Activated CD4-positive, alpha-beta T cell treated with anti-CD3 and anti-CD28 coated beads, Interleukin-2, amount 10 ng/mL, durations not matched to agents 7 days and 5 days (primary cell): ENCODE results near the gene VSTM5. TPM values are rescaled to one million over a fixed set of nuclear protein-coding genes. Genes with fewer than 3 reads are reported as not detected.

Experiments
- CTCF ChIA-PET: fragments of 350-600 bp; sonication (Branson Sonifier 250); formaldehyde crosslinking; loops from one replicate; lab custom pipeline; 2021; ENCODE audit warnings: antibody characterized with exemption; lab: Charles Lee
- POLR2A ChIA-PET: fragments of 350-600 bp; sonication (Branson Sonifier 250); formaldehyde crosslinking; loops from one replicate; lab custom pipeline; 2021; ENCODE audit warnings: antibody characterized with exemption; lab: Charles Lee
- DNase-seq: peaks from one replicate; pipeline ENCODE4 v3.0.0-alpha.2; 2020
- H3K27ac Mint-ChIP-seq: one replicate; pipeline ENCODE4 v1.8.0; 2021; ENCODE audit warnings: mild to moderate bottlenecking, moderate library complexity, mixed read lengths
- H3K27me3 Mint-ChIP-seq: one replicate; pipeline ENCODE4 v1.8.0; 2021; ENCODE audit warnings: mixed read lengths
- H3K36me3 Mint-ChIP-seq: one replicate; pipeline ENCODE4 v1.8.0; 2021; ENCODE audit warnings: low read depth, mixed read lengths
- H3K4me1 Mint-ChIP-seq: one replicate; pipeline ENCODE4 v1.8.0; 2021; ENCODE audit warnings: mixed read lengths
- H3K4me3 Mint-ChIP-seq: one replicate; pipeline ENCODE4 v1.8.0; 2021; ENCODE audit warnings: mild to moderate bottlenecking, moderate library complexity, mixed read lengths
- H3K9me3 Mint-ChIP-seq: one replicate; pipeline ENCODE4 v1.8.0; 2021; ENCODE audit warnings: mixed read lengths
- total RNA-seq, 2 experiments: library from RNA; stranded (reverse); gene quantifications; one replicate each; pipeline ENCODE4 v1.2.3, GENCODE V29; 2021

The VSTM5 gene
- total RNA-seq, 2 experiments from 2014 or later, result not detected

DNA sequence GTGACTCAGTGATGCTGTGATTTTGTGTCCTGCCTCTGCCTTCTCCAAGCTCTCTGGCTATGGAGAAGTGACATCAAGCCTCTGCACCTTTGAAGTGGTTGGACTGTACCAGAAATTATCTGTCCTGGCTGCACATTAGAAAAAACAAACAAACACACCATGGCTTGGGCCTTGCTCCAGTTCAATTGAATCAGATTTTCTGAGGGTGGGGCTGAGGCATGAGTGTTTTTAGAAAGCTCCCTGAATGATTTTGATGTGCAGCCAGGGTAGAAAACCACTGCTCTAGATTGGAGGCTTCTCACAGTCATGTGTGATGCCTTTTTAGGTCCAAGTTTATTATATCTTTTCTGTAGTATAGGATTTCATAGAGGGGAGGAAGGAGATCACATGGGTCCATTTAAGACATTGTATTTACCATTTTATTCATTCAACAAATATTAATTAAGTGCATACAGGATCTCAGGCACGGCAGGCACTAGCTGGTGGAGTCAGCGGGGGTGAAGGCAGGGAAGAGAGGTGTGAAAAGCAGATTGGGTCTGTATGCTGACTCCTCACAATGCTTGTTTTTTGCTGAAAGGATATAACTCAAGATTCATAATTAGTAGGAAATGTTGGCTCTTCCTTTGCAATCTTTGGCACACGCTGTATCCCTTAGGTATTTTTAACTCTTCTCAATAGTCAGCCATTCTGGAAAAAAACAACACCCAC is 7.1 kb upstream of the VSTM5 start:
- peaks cover 8% of the 10 kb centered on the region for H3K27me3 Mint-ChIP-seq
- CTCF ChIA-PET, result no interaction called here
- H3K4me3 Mint-ChIP-seq, result no peak overlapping the region
- H3K36me3 Mint-ChIP-seq, result no peaks in the 10 kb centered on the region
- H3K27ac Mint-ChIP-seq, result no peak overlapping the region
- H3K4me1 Mint-ChIP-seq, result no peaks in the 10 kb centered on the region
- POLR2A ChIA-PET, result no interaction called here
- DNase-seq, result no peak
- no peaks in the 10 kb centered on the region for H3K9me3 Mint-ChIP-seq

DNA sequence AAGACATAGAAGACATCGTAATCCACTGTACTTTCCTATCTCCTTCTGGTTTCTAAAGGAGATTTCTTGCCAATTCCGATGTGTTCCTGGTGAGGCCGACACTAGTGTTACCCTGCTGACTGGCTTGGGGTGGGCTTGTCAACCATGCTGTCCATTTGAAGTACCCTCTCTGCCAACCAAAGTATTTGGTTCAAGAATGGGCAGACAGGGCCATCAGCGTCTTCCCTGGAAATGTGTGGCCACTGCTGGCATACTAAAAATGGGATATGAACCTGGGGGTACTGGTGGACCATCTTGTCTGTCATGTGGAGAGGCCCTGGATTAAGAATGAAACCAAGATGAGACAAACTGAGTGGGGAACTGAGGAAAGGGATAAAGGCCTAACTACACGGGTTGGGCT is 1.8 kb upstream of the VSTM5 start:
- no peak overlapping the region for H3K27ac Mint-ChIP-seq
- H3K36me3 Mint-ChIP-seq, result no peaks in the 10 kb centered on the region
- no peak for DNase-seq
- CTCF ChIA-PET, result no interaction called here
- H3K4me1 Mint-ChIP-seq, result peaks cover 4% of the 10 kb centered on the region
- POLR2A ChIA-PET, result no interaction called here
- H3K27me3 Mint-ChIP-seq, result peaks cover 24% of the 10 kb centered on the region
- no peaks in the 10 kb centered on the region for H3K9me3 Mint-ChIP-seq
- no peak overlapping the region for H3K4me3 Mint-ChIP-seq

DNA sequence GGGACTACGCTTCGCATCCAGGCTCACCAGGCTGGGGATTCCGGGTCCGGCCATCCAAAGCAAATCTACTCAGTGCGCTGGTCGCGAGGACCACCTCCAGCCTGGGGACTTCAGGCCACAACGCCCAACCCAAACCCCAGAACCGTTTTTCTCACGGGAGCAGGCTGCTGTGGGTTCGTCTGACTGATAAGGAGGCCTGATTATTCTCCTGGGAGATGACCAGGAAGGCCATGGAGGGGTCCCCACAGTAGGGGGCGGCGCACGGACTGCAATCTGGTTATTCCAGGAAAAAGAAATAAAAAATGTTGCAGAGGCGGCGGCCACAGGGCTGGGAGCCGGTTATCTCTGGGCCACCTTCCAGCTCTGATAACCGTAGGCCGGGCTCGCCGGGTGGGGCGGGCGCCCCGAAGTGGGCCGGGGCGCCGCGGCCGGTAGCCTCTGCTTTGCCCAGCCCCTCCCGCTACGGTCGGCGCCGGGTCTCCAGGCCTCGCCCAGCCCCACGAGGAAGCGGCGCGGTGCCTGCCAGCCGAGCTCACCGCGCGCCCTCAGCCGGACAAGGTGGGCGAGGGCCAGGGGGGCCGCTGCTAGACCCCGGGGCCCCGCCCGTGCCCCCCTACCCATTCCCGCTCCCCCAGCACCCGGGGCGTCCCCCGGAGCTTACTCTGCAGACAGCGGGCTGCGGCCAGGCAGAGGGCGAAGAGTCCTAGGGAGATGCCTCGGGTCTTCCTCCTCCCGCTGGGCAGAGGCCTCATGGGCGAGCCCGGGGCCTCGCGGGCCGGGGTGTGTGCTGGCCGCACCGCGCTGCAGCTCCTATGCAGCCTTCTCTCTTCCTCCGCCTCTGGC is 446 bp downstream of the VSTM5 start:
- Mint-ChIP-seq H3K4me3 (no peak overlapping the region), H3K27ac (no peak overlapping the region), H3K9me3 (no peaks in the 10 kb centered on the region), H3K36me3 (no peaks in the 10 kb centered on the region), H3K27me3 (peaks cover 22% of the 10 kb centered on the region), H3K4me1 (peaks cover 4% of the 10 kb centered on the region)
- ChIA-PET POLR2A (no interaction called here), CTCF (no interaction called here)
- no peak for DNase-seq

DNA sequence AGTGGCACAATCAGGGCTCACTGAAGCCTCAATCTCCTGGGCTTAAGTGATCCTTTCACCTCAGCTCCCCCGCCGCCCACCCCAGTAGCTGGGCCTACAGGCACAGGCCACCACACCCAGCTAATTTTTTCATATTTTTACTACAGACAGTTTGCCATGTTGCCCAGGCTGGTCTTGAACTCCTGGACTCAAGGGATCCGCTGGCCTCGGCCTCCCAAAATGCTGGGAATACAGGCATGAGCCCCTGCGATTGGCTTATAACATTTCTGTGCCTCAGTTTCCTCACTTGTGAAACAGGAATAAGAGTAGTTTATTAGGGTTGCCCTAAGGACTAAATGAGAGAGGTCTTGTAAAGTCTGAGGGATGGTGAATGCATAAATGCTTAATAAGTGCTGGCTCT is 1.2 kb downstream of the VSTM5 start:
- Mint-ChIP-seq H3K27me3 (peaks cover 22% of the 10 kb centered on the region), H3K9me3 (no peaks in the 10 kb centered on the region), H3K4me1 (peaks cover 4% of the 10 kb centered on the region), H3K4me3 (no peak overlapping the region), H3K27ac (no peak overlapping the region), H3K36me3 (no peaks in the 10 kb centered on the region)
- no peak for DNase-seq
- ChIA-PET CTCF (no interaction called here), POLR2A (no interaction called here)

DNA sequence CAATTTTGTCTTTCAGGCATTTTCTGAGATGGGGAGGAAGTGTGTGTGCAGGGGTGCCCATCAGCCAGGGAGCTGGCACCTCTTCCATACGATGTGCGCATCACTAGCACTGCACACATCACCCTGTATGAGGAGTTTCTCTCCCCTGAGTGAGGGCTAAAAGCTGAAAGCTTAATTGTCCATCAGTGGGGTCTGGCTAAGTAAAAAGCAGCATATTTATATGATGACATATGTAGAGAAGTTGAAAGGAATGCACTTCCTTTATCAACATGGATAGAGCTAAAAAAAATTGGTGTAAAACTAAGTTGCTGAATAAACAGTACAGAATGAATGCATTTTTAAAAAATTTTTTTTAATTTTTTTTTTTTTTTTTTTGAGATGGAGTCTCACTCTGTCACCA is 4.0 kb downstream of the VSTM5 start:
- Mint-ChIP-seq H3K4me3 (no peak overlapping the region), H3K9me3 (no peaks in the 10 kb centered on the region), H3K27me3 (peaks cover 11% of the 10 kb centered on the region), H3K36me3 (no peaks in the 10 kb centered on the region), H3K27ac (no peak overlapping the region), H3K4me1 (peaks cover 4% of the 10 kb centered on the region)
- POLR2A ChIA-PET, result no interaction called here
- CTCF ChIA-PET, result interaction anchor here (1.0 kb wide), 1 partner anchor 32 kb away, joined by 4 read pairs; no protein-coding TSS in a partner anchor
- no peak for DNase-seq

DNA sequence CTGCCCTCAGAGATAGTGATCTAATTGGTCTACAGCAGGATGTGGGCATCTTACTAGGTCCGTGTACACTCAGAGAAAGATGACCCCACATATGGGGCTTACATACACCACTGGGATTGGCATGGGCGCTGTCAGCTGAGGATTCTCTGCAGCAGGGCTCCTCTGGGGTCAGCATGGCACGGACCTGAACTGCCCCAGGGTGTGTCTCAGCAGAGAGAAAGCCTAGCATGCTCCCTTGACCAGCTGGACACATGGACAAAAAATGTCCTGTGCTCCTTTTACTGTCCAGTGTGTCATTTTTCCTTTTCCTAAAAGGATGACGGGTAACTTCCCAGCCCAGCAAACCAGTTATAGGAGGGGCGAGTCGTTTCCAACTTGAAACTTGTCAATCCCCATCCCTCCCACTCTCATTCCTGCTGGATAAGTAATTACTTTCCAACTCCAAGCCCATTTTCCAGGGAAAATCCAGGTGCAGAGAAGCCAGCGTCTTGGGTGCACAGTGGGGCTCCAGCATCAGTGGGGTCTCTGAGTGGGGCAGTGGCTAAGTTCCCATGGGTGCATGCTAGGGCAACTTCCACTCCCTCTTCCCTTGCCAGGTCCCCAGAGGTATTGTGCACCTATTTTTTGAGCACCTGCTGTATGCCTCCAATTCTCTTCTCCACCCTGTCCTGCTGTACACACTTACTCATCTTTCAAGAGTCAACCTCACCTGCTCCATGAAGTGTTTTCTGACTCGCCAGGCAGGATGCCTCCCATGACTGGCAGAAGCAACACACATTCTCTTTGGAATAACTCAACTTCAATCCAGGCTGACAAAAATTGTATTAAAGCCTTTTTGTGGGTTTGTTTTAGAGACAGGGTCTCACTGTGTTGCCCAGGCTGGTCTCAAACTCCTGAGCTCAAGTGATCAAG is 5.0 kb downstream of the VSTM5 start:
- CTCF ChIA-PET, result interaction anchor here (1.0 kb wide), 1 partner anchor 31 kb away, joined by 4 read pairs; no protein-coding TSS in a partner anchor
- H3K4me3 Mint-ChIP-seq, result no peak overlapping the region
- DNase-seq, result no peak
- H3K27ac Mint-ChIP-seq, result no peak overlapping the region
- peaks cover 4% of the 10 kb centered on the region for H3K4me1 Mint-ChIP-seq
- no peaks in the 10 kb centered on the region for H3K9me3 Mint-ChIP-seq
- H3K27me3 Mint-ChIP-seq, result peaks cover 7% of the 10 kb centered on the region
- no peaks in the 10 kb centered on the region for H3K36me3 Mint-ChIP-seq
- POLR2A ChIA-PET, result no interaction called here

DNA sequence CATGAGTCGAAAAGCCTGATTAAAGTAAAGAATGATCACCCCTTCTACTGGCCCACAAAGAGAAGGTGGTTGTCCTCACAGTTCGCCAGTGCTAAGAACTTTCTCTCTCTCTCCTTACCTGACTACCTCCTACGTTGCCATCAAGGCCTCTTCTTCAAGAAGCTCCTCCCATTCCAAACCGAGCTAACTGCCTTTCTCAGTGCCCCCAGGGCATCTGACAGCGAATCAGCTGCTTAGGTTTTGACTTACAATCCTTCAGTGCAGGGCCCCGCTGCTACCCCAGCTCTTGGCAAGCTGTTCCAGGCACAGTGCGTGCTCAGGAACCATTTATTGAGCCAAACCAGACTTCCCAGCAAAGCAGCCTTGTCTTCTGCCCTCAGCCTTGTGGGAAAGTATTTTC is 5.8 kb downstream of the VSTM5 start:
- Mint-ChIP-seq H3K4me3 (no peak overlapping the region), H3K27ac (no peak overlapping the region), H3K27me3 (peaks cover 5% of the 10 kb centered on the region), H3K9me3 (no peaks in the 10 kb centered on the region), H3K4me1 (peaks cover 2% of the 10 kb centered on the region), H3K36me3 (no peaks in the 10 kb centered on the region)
- DNase-seq, result no peak
- POLR2A ChIA-PET, result no interaction called here
- CTCF ChIA-PET, result no interaction called here

DNA sequence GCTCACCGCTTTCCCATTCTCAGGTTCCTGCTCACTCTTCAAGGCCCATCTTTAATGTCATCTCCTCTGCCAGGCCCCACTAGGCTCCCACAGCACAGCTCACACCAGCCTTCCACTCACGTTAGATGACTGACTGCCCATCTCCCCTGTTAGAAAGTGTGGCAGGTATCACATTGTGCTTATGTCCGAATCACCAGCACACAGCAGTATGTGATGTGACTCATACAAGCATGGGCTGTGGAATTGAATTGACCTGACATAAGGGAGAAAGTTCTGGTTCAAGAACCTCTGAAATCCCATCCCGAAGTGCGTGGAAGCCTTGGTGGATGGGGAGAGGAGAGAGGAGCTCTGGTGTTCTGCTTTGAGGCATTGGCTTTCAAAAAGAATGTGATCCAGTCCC is 6.5 kb downstream of the VSTM5 start:
- H3K4me3 Mint-ChIP-seq, result no peak overlapping the region
- H3K36me3 Mint-ChIP-seq, result no peaks in the 10 kb centered on the region
- POLR2A ChIA-PET, result no interaction called here
- CTCF ChIA-PET, result no interaction called here
- no peaks in the 10 kb centered on the region for H3K9me3 Mint-ChIP-seq
- H3K27me3 Mint-ChIP-seq, result peaks cover 2% of the 10 kb centered on the region
- no peak for DNase-seq
- H3K4me1 Mint-ChIP-seq, result no peaks in the 10 kb centered on the region
- H3K27ac Mint-ChIP-seq, result no peak overlapping the region

DNA sequence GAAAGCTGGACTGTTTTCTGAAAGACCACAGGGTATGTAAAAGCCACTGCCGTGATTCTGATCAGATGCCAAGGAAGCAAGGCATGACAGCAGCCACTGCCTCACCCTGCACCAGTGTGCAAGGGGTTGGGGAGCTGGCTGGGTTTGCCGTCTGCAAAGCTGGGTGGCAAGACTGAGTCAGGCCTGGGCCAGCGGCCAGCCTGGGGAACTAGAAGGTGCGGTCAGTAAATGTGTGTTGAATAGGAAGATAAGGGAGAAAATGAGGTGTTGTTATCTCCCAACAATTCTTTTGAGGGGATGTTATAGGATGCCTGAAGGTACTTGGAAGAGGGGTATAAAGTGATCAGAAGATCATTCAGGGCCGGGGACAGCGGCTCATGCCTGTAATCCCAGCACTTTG is 8.0 kb downstream of the VSTM5 start:
- H3K4me3 Mint-ChIP-seq, result no peak overlapping the region
- POLR2A ChIA-PET, result no interaction called here
- CTCF ChIA-PET, result interaction anchor here (1.8 kb wide), 1 partner anchor 13 kb away, joined by 4 read pairs; no protein-coding TSS in a partner anchor

DNA sequence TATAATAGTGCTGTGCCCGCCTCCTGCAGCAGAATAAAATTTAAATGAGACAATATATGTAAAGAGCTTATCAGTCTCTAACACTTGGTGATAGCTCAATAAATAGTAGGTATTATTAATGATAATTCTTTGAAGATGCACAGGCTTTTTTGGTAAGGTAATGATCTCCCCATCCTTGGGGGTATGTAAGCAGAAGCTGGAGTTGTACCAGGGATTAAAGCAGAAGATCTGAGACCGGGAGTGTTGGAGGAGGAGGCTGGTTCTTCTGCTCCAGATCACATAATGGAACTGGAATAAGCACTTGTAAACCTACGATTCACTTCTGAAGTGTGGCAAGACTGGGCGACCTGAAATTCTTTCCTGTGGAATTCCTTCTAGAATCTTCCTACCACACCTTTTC is 8.4 kb downstream of the VSTM5 start:
- no peak overlapping the region for H3K27ac Mint-ChIP-seq
- peaks cover 2% of the 10 kb centered on the region for H3K27me3 Mint-ChIP-seq
- no peaks in the 10 kb centered on the region for H3K9me3 Mint-ChIP-seq
- H3K36me3 Mint-ChIP-seq, result no peaks in the 10 kb centered on the region
- ChIA-PET POLR2A (no interaction called here), CTCF (interaction anchor here (1.8 kb wide), 1 partner anchor 12 kb away, joined by 4 read pairs; no protein-coding TSS in a partner anchor)
- no peaks in the 10 kb centered on the region for H3K4me1 Mint-ChIP-seq
- DNase-seq, result no peak
- H3K4me3 Mint-ChIP-seq, result no peak overlapping the region

More for the DNA sequence above, 8.0 kb downstream of the VSTM5 start:
- no peak for DNase-seq
- peaks cover 2% of the 10 kb centered on the region for H3K27me3 Mint-ChIP-seq
- no peaks in the 10 kb centered on the region for H3K4me1 Mint-ChIP-seq
- no peaks in the 10 kb centered on the region for H3K36me3 Mint-ChIP-seq
- no peaks in the 10 kb centered on the region for H3K9me3 Mint-ChIP-seq
- no peak overlapping the region for H3K27ac Mint-ChIP-seq

DNA sequence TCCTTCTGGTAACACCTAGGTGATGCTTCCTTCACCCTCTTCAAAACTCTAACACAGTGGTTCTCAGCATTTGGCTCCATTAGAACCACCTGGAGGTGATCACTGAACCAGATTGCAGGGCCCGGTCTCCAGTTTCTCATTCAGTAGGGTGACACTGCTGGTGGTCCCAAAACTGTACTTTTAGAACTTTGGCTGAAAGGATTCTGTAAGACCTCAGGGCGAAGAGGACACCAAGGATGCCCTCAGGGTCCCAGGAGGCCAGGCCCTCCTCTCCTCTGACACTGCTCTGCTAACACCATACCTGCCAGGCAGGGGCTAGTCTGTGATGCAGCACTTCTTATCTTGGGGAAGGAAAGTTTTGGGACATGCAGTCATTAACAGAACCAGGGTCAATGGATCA is 9.0 kb downstream of the VSTM5 start:
- H3K27ac Mint-ChIP-seq, result no peak overlapping the region
- peaks cover 2% of the 10 kb centered on the region for H3K27me3 Mint-ChIP-seq
- ChIA-PET CTCF (interaction anchor here (1.8 kb wide), 1 partner anchor 12 kb away, joined by 4 read pairs; no protein-coding TSS in a partner anchor), POLR2A (no interaction called here)
- H3K4me3 Mint-ChIP-seq, result no peak overlapping the region
- DNase-seq, result no peak
- H3K9me3 Mint-ChIP-seq, result no peaks in the 10 kb centered on the region
- H3K36me3 Mint-ChIP-seq, result no peaks in the 10 kb centered on the region
- no peaks in the 10 kb centered on the region for H3K4me1 Mint-ChIP-seq

DNA sequence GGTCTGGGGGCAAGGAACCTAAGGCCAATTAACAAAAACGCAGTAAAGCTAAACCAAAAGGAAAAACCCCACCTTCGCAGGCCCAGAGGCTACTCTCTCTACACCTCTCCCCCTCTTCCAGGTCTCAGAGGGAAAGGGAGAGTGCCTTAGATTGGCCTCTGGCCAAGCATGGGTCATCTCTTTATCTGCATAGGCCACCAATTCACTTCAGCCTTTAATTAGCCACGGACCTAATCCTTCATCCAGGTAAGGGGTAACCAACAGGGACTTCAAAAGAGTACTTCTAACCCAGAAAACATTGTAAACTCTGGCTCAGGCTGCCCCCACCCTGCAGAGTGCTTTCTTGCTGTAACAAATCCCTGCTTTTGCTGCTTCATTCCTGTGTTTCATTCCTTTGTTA is 9.4 kb downstream of the VSTM5 start:
- no peak overlapping the region for H3K4me3 Mint-ChIP-seq
- POLR2A ChIA-PET, result no interaction called here

More for the DNA sequence above, 9.4 kb downstream of the VSTM5 start:
- Mint-ChIP-seq H3K4me1 (no peaks in the 10 kb centered on the region), H3K27me3 (peaks cover 2% of the 10 kb centered on the region), H3K27ac (no peak overlapping the region), H3K9me3 (no peaks in the 10 kb centered on the region), H3K36me3 (no peaks in the 10 kb centered on the region)
- CTCF ChIA-PET, result no interaction called here
- no peak for DNase-seq
